Prostate gland (tissue), 2 donors: ENCODE data around the gene CMTM2.

Experiments used
- CTCF ChIP-seq, 4 experiments: fragments of 200-600 bp in 2 of 4; fragments of 450-650 bp in 2 of 4; sonication (generic) in 2 of 4; IDR thresholded peaks; 1 replicate in 3 of 4; 2 replicates in 1 of 4; pipeline ENCODE4 v1.5.1; 2016 to 2019; ENCODE audit warnings: antibody characterized with exemption in 4 of 4, mild to moderate bottlenecking in 2 of 4, moderate library complexity in 2 of 4
- POLR2A ChIP-seq: fragments of 450-650 bp; IDR thresholded peaks from one replicate; pipeline ENCODE4 v1.6.1; 2016; ENCODE audit warnings: antibody characterized with exemption, mild to moderate bottlenecking
- POLR2AphosphoS5 ChIP-seq: sonication (generic); formaldehyde crosslinking; IDR thresholded peaks from one replicate; pipeline ENCODE4 v1.6.1; 2017; ENCODE audit warnings: antibody characterized with exemption

GRCh38 chr16:66600477-66600876 is 21.2 kb downstream of the CMTM2 start:
- no peak for TF ChIP-seq CTCF (IDR thresholded peaks at IDR 0.05)
- TF ChIP-seq POLR2AphosphoS5, result no peak
- TF ChIP-seq POLR2A, result no peak
